Globus pallidus (tissue), 1 donor: ENCODE data around the gene PCGF5.
"Not testable (repeated sequence)": the region's sequence is repeated elsewhere in the genome, so short reads cannot be mapped to it uniquely, and the experiment has no call there.

Source experiments
- DNase-seq: peaks from one replicate; pipeline ENCODE4 v3.0.0-alpha.2; 2015; ENCODE audit warnings: low spot score

The PCGF5 gene

GRCh38 chr10:91286572-91286971 lies 66.1 kb downstream of the PCGF5 start:
- DNase-seq = no peak

GRCh38 chr10:91287276-91287675 lies 66.8 kb downstream of the PCGF5 start:
- DNase-seq = no peak

- DNase-seq = no peak
Measured at GRCh38 chr10:91287912-91288311, 67.4 kb downstream of the PCGF5 start.

GRCh38 chr10:91289305-91289704 lies 68.8 kb downstream of the PCGF5 start:
- no peak for DNase-seq

GRCh38 chr10:91290607-91291006 lies 70.1 kb downstream of the PCGF5 start:
- DNase-seq = no peak

- DNase-seq = no peak
Measured at GRCh38 chr10:91294134-91294906, 73.9 kb downstream of the PCGF5 start.

GRCh38 chr10:91295346-91295745 lies 74.9 kb downstream of the PCGF5 start:
- no peak for DNase-seq

GRCh38 chr10:91296471-91296870 lies 76.0 kb downstream of the PCGF5 start:
- DNase-seq = no peak

- peak; percentile 59 for DNase-seq
Measured at GRCh38 chr10:91298224-91298871, 77.9 kb downstream of the PCGF5 start.

- DNase-seq = no peak
Measured at GRCh38 chr10:91299999-91300575, 79.6 kb downstream of the PCGF5 start.

GRCh38 chr10:91302946-91303345 lies 82.5 kb downstream of the PCGF5 start:
- not testable (repeated sequence) for DNase-seq

- not testable (repeated sequence) for DNase-seq
Measured at GRCh38 chr10:91305979-91306378, 85.5 kb downstream of the PCGF5 start.

- no peak for DNase-seq
Measured at GRCh38 chr10:91307489-91307888, 87.0 kb downstream of the PCGF5 start.

GRCh38 chr10:91309711-91310110 lies 89.2 kb downstream of the PCGF5 start:
- DNase-seq = no peak

GRCh38 chr10:91311601-91312381 lies 91.3 kb downstream of the PCGF5 start:
- DNase-seq = no peak

- no peak for DNase-seq
Measured at GRCh38 chr10:91312382-91312733, 91.9 kb downstream of the PCGF5 start.

- no peak for DNase-seq
Measured at GRCh38 chr10:91313796-91314485, 93.5 kb downstream of the PCGF5 start.

- no peak for DNase-seq
Measured at GRCh38 chr10:91316486-91316885, 96.0 kb downstream of the PCGF5 start.

GRCh38 chr10:91317541-91317940 lies 97.1 kb downstream of the PCGF5 start:
- no peak for DNase-seq

- no peak for DNase-seq
Measured at GRCh38 chr10:91319336-91319735, 98.9 kb downstream of the PCGF5 start.

GRCh38 chr10:91323293-91323905 lies 102.9 kb downstream of the PCGF5 start:
- not testable (repeated sequence) for DNase-seq
